ENCODE results near the gene MEAF6.

GRCh38 chr1:37476460-37477197 is 37.9 kb downstream of the MEAF6 start:
- TF ChIP-seq CTCF (IDR thresholded peaks at IDR 0.05) (no peak), EZH2 (IDR thresholded peaks at IDR 0.05) (no peak), EZH2phosphoT487 (IDR thresholded peaks at IDR 0.05) (no peak)
